WTC11 (cell line): Measurements from ENCODE around the gene KLK15. TPM values are rescaled to one million over a fixed set of nuclear protein-coding genes. Genes with fewer than 3 reads are reported as not detected.

Experiments
- ATAC-seq: fragments of 200-7000 bp; cut with Tn5 transposase; 2 replicates; pipeline ENCODE4 v1.10.0; 2021; ENCODE audit warnings: mild to moderate bottlenecking, moderate library complexity
- CTCF ChIA-PET: fragments of 300-600 bp; sonication (Branson Sonifier 250); formaldehyde crosslinking; loops from one replicate; lab custom pipeline; 2021; ENCODE audit warnings: antibody characterized with exemption; lab: Charles Lee
- POLR2A ChIA-PET: fragments of 350-600 bp; sonication (Branson Sonifier 250); formaldehyde crosslinking; loops from one replicate; lab custom pipeline; 2021; ENCODE audit warnings: antibody characterized with exemption; lab: Charles Lee
- DNase-seq: peaks from one replicate; pipeline ENCODE4 v3.0.0; 2021; ENCODE audit warnings: low spot score
- H3K27ac Mint-ChIP-seq: 2 replicates; pipeline ENCODE4 v1.8.0; 2021; ENCODE audit warnings: mixed read lengths
- H3K27me3 Mint-ChIP-seq: 2 replicates; pipeline ENCODE4 v1.8.0; 2021; ENCODE audit warnings: low read depth, mild to moderate bottlenecking, moderate library complexity, mixed read lengths
- H3K36me3 Mint-ChIP-seq: 2 replicates; pipeline ENCODE4 v1.8.0; 2021; ENCODE audit warnings: mixed read lengths
- H3K4me1 Mint-ChIP-seq: 2 replicates; pipeline ENCODE4 v1.8.0; 2022; ENCODE audit warnings: mixed read lengths
- H3K4me3 Mint-ChIP-seq: 2 replicates; pipeline ENCODE4 v1.8.0; 2021; ENCODE audit warnings: mild to moderate bottlenecking, moderate library complexity, mixed read lengths
- H3K9me3 Mint-ChIP-seq: 2 replicates; pipeline ENCODE4 v1.8.0; 2021; ENCODE audit warnings: mixed read lengths
- ARID4B ChIP-seq: sonication (generic); formaldehyde crosslinking; IDR thresholded peaks from 2 replicates; pipeline ENCODE4 v1.8.0; 2023; ENCODE audit warnings: missing genetic modification reagents, mild to moderate bottlenecking, borderline replicate concordance
- CBFB ChIP-seq: sonication (generic); formaldehyde crosslinking; IDR thresholded peaks from 2 replicates; pipeline ENCODE4 v1.8.1; 2022; ENCODE audit warnings: mild to moderate bottlenecking, low read depth, missing genetic modification reagents
- ELF4 ChIP-seq: sonication (generic); formaldehyde crosslinking; IDR thresholded peaks from 2 replicates; pipeline ENCODE4 v1.8.1; 2022; ENCODE audit warnings: low read depth, mild to moderate bottlenecking, moderate library complexity, missing genetic modification reagents
- FOXJ3 ChIP-seq: sonication (generic); formaldehyde crosslinking; IDR thresholded peaks from 2 replicates; pipeline ENCODE4 v1.9.0; 2021; ENCODE audit warnings: missing genetic modification reagents, mild to moderate bottlenecking, borderline replicate concordance
- HMGA2 ChIP-seq: fragments of 250-450 bp; sonication (Bioruptor Pico); IDR thresholded peaks from 2 replicates; pipeline ENCODE4 v1.4.0; 2021; ENCODE audit warnings: mild to moderate bottlenecking, moderate library complexity
- JAZF1 ChIP-seq: fragments of 250-450 bp; sonication (Bioruptor Pico); IDR thresholded peaks from 2 replicates; pipeline ENCODE4 v1.9.0; 2021; ENCODE audit warnings: moderate library complexity, mild to moderate bottlenecking, inconsistent platforms
- NFATC4 ChIP-seq: fragments of 250-450 bp; sonication (Bioruptor Pico); IDR thresholded peaks from 2 replicates; pipeline ENCODE4 v1.9.0; 2021; ENCODE audit warnings: mild to moderate bottlenecking
- NR1H2 ChIP-seq: sonication (generic); formaldehyde crosslinking; IDR thresholded peaks from 2 replicates; pipeline ENCODE4 v1.9.0; 2021; ENCODE audit warnings: mild to moderate bottlenecking, moderate library complexity, missing genetic modification reagents
- PRRX2 ChIP-seq: fragments of 250-450 bp; sonication (Bioruptor Pico); IDR thresholded peaks from 2 replicates; pipeline ENCODE4 v1.8.0; 2021; ENCODE audit warnings: mild to moderate bottlenecking
- TCF7 ChIP-seq: sonication (generic); formaldehyde crosslinking; IDR thresholded peaks from 2 replicates; pipeline ENCODE4 v1.8.0; 2022; ENCODE audit warnings: mild to moderate bottlenecking, low read depth, missing genetic modification reagents, moderate library complexity
- TEAD1 ChIP-seq: sonication (generic); formaldehyde crosslinking; IDR thresholded peaks from 2 replicates; pipeline ENCODE4 v1.8.0; 2022; ENCODE audit warnings: mild to moderate bottlenecking, missing genetic modification reagents
- ZNF121 ChIP-seq: sonication (generic); formaldehyde crosslinking; IDR thresholded peaks from 2 replicates; pipeline ENCODE4 v1.8.0; 2023; ENCODE audit warnings: missing genetic modification reagents
- ZNF317 ChIP-seq: sonication (generic); formaldehyde crosslinking; IDR thresholded peaks from 2 replicates; pipeline ENCODE4 v1.8.1; 2023; ENCODE audit warnings: low read depth, mild to moderate bottlenecking, moderate library complexity, missing genetic modification reagents, borderline replicate concordance
- total RNA-seq: library from RNA; stranded (reverse); gene quantifications from 3 replicates; pipeline ENCODE4 v1.2.3, GENCODE V29; 2021
- TF ChIP-seq, protein P1 (sequence below): fragments of 250-450 bp; sonication (Bioruptor Pico); conservative IDR thresholded peaks from 2 replicates; pipeline ENCODE4 v1.9.0; 2021; ENCODE audit warnings: mild to moderate bottlenecking
- TF ChIP-seq, protein P2 (sequence below): fragments of 200-600 bp; IDR thresholded peaks from 2 replicates; pipeline ENCODE4 v1.8.0; 2022; ENCODE audit warnings: antibody characterized with exemption

KLK15 gene
- total RNA-seq, 1 experiment from 2014 or later = not detected

DNA sequence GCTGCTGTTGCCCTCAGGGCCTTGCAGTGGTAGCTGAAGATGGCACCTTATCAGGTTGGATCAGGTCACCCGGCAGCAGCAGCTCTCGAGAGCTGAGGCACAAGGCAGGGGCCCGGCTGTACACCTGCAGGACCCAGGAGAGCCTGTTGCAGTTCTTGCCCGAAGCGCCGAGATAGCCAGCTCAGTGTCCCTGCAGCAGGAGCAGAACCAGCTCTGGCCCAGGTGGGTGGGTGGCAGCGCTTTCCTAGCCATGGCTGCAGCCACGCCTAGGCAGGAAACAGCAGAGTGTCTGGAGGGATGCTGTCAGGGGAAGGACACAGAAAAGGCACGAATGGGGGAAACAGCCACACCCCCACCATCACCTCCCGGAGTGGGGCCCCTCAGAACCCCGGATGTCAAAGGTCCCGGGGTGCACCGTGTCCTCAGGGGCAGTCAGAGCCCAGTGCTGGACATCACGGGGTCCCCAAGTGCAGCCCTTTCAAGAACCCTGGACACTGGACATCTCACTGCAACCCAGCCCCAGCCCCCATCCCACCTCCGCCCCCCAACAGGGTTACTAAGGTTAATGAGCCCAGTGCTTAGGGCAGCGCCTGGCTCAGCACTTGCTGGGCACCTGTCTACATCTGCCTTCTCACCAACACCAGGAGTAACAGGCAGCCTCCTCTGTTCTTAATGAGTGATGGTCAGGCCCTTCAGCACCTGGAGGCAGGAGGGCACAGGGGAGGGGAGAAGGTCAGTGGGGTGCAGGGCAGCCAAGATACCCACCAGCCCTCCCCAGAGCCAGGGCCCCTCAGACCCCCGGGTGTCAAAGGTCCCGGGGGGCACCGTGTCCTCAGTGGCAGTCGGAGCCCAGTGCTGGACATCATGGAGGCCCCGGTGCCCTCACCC lies 34.5 kb downstream of the KLK15 start:
- no peak overlapping the region for H3K4me3 Mint-ChIP-seq
- POLR2A ChIA-PET = interaction anchor here (0.8 kb wide), 1 partner anchor 541 kb away, joined by 3 read pairs; no protein-coding TSS in a partner anchor
- TF ChIP-seq NR1H2 = no peak
- TF ChIP-seq NFATC4 (CRISPR knock-in tag) = no peak
- no peak for TF ChIP-seq ELF4 (CRISPR knock-in tag)
- TF ChIP-seq FOXJ3 = no peak
- no peak for TF ChIP-seq ZNF317 (CRISPR knock-in tag)
- TF ChIP-seq, protein P1, sequence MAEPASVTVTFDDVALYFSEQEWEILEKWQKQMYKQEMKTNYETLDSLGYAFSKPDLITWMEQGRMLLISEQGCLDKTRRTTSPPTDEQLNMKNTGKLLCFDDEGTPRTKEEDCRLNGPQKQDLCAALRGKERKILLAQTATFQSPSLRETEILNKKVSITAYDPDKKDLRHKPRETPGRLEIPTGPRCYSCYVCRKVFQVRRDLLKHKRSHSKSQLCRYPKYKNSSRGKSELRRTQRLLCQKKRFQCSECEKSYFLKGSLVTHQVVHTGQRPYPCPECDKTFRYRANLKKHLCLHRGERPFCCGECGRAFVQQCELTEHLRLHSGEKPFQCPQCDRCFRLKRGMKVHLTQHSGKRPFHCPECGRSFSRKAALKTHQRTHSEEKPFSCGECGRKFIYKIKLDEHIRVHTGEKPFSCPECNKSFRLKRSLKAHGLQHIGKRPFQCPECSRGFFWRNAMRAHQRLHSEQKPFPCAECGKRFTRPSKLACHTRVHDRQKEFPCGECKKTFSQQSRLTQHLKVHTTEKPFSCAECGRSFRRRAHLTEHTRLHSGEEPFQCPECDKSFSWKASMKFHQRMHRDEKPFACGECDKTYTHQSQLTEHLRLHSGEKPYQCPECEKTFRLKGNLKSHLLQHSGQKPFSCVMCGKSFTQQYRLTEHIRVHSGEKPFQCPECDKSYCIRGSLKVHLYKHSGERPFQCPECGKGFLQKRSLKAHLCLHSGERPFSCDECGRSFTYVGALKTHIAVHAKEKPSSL (CRISPR knock-in tag) = no peak
- no peak for TF ChIP-seq ARID4B (CRISPR knock-in tag)
- TF ChIP-seq HMGA2 (CRISPR knock-in tag) = no peak
- TF ChIP-seq TEAD1 (CRISPR knock-in tag) = no peak
- no peak for TF ChIP-seq ZNF121 (CRISPR knock-in tag)
- no peak for TF ChIP-seq JAZF1 (CRISPR knock-in tag)
- TF ChIP-seq, protein P2, sequence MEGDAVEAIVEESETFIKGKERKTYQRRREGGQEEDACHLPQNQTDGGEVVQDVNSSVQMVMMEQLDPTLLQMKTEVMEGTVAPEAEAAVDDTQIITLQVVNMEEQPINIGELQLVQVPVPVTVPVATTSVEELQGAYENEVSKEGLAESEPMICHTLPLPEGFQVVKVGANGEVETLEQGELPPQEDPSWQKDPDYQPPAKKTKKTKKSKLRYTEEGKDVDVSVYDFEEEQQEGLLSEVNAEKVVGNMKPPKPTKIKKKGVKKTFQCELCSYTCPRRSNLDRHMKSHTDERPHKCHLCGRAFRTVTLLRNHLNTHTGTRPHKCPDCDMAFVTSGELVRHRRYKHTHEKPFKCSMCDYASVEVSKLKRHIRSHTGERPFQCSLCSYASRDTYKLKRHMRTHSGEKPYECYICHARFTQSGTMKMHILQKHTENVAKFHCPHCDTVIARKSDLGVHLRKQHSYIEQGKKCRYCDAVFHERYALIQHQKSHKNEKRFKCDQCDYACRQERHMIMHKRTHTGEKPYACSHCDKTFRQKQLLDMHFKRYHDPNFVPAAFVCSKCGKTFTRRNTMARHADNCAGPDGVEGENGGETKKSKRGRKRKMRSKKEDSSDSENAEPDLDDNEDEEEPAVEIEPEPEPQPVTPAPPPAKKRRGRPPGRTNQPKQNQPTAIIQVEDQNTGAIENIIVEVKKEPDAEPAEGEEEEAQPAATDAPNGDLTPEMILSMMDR = no peak
- no peak for TF ChIP-seq TCF7 (CRISPR knock-in tag)
- TF ChIP-seq PRRX2 (CRISPR knock-in tag) = no peak
- no peak for TF ChIP-seq CBFB (CRISPR knock-in tag)
- TF ChIP-seq, all 79 proteins: peak for 0
- no peak overlapping the region for H3K27ac Mint-ChIP-seq
- no peaks in the 10 kb centered on the region for H3K9me3 Mint-ChIP-seq
- H3K4me1 Mint-ChIP-seq = peaks cover 33% of the 10 kb centered on the region
- H3K36me3 Mint-ChIP-seq = peaks cover 56% of the 10 kb centered on the region
- DNase-seq = no peak
- no peaks in the 10 kb centered on the region for H3K27me3 Mint-ChIP-seq
- no peak for ATAC-seq
- CTCF ChIA-PET = interaction anchor here (0.6 to 1.1 kb wide), 3 partner anchors 74 to 619 kb away, joined by 3 to 5 read pairs (median 4); partner anchors contain the start of gene SIGLEC10
